Spleen (tissue), 11 donors: Measurements from ENCODE around the gene TACC3. TPM values are rescaled to one million over a fixed set of nuclear protein-coding genes. Genes with fewer than 3 reads are reported as not detected.

Experiments used
- DNase-seq: peaks from one replicate; pipeline ENCODE4 v3.0.0-alpha.2; 2020
- H3K27ac ChIP-seq, 8 donors: fragments of 200-600 bp; sonication (generic) in 7 of 8; 1 replicate in 4 of 8; 2 replicates in 4 of 8; pipeline versions ENCODE4 v1.5.0 to v1.8.0; 2016 to 2021; ENCODE audit warnings: inconsistent platforms in 4 of 8, mild to moderate bottlenecking in 4 of 8, moderate library complexity in 1 of 8
- H3K27me3 ChIP-seq, 7 donors: fragments of 200-600 bp; sonication (generic) in 6 of 7; replicated peaks in 1 of 7; 1 replicate in 4 of 7; 2 replicates in 3 of 7; pipeline versions ENCODE4 v1.5.0 to v1.8.0; 2016 to 2021; ENCODE audit warnings: inconsistent platforms in 3 of 7, mild to moderate bottlenecking in 1 of 7
- H3K36me3 ChIP-seq, 6 donors: fragments of 200-600 bp; sonication (generic) in 5 of 6; 1 replicate in 4 of 6; 2 replicates in 2 of 6; pipeline versions ENCODE4 v1.5.0 to v1.8.0; 2016 to 2021; ENCODE audit warnings: inconsistent platforms in 2 of 6
- H3K4me1 ChIP-seq, 6 donors: fragments of 200-600 bp; sonication (generic) in 5 of 6; 1 replicate in 3 of 6; 2 replicates in 3 of 6; pipeline versions ENCODE4 v1.5.0 to v1.8.0; 2016 to 2021; ENCODE audit warnings: inconsistent platforms in 3 of 6
- H3K4me3 ChIP-seq, 8 donors: fragments of 200-600 bp; sonication (generic) in 7 of 8; 1 replicate in 4 of 8; 2 replicates in 4 of 8; pipeline versions ENCODE4 v1.5.0 to v1.8.0; 2016 to 2021; ENCODE audit warnings: inconsistent platforms in 4 of 8, mild to moderate bottlenecking in 4 of 8, moderate library complexity in 2 of 8
- H3K9me3 ChIP-seq, 8 donors: fragments of 200-600 bp; sonication (generic) in 7 of 8; 1 replicate in 4 of 8; 2 replicates in 4 of 8; pipeline versions ENCODE4 v1.5.0 to v1.8.0; 2016 to 2021; ENCODE audit warnings: inconsistent platforms in 4 of 8
- CTCF ChIP-seq, 11 experiments: fragments of 200-600 bp in 7 of 11; fragments of 450-650 bp in 4 of 11; sonication (generic) in 4 of 11; IDR thresholded peaks in 8 of 11; conservative IDR thresholded peaks in 3 of 11; 1 replicate in 7 of 11; 2 replicates in 4 of 11; pipeline versions ENCODE4 v1.4.0 to v1.8.0; 2016 to 2021; ENCODE audit warnings: antibody characterized with exemption in 11 of 11, inconsistent platforms in 4 of 11, mild to moderate bottlenecking in 1 of 11
- POLR2A ChIP-seq, 3 donors: fragments of 450-650 bp; IDR thresholded peaks; one replicate each; pipeline ENCODE4 v1.5.1; 2017; ENCODE audit warnings: antibody characterized with exemption in 3 of 3, mild to moderate bottlenecking in 1 of 3
- POLR2AphosphoS5 ChIP-seq, 3 donors: sonication (generic); formaldehyde crosslinking; IDR thresholded peaks; one replicate each; pipeline ENCODE4 v1.5.1; 2017; ENCODE audit warnings: antibody characterized with exemption in 3 of 3
- WGBS, 5 donors: extraction: QIAGEN DNeasy Blood & Tissue Kit in 3 of 5; methylation state at CpG; one replicate each; pipeline versions ENCODE4 v1.1.5 to v1.1.7; 2013 to 2018; 5-methylcytosine and 5-hydroxymethylcytosine counted together
- intact Hi-C: fragments of 100-400 bp; cut with DNase I; formaldehyde crosslinking; loops from one replicate; pipeline ENCODE4 v1.15.0; 2023; ENCODE audit warnings: low total_unique reads
- polyA plus RNA-seq, 3 donors: library from polyadenylated mRNA; stranded (reverse); fragments of 200-250 nt; gene quantifications; one replicate each; pipeline ENCODE4 v1.2.1, GENCODE V29; 2013
- total RNA-seq, 7 donors: library from RNA; depleted of rRNA in 3 of 7; stranded (reverse); fragments of >200 nt in 3 of 7; fragmentation: NEBNext Ultra II Directional in 4 of 7; extraction: Animal tissue kit (Norgen Biotek cat#: 25700) in 4 of 7; gene quantifications; one replicate each; pipeline versions ENCODE4 v1.1.0 to v1.2.1, GENCODE V29; 2016 to 2021
- donor health status: healthy with polysubstance abuse.
- donor health status: DM: no; HTN: no; CAD: no; lungs with moderate emphysema.
- donor health status: DM: no; HTN: no; CAD: no.
- donor health status: Bipolar disorder and iron deficiency.
- donor health status: healthy.
- donor health status: DM: no; HTN: no; CAD: no.
- donor health status: DM: yes; HTN: yes; CAD: no.

Gene TACC3
- total and polyA plus RNA-seq, 10 donors, result 33.3 to 84.4 (median 53.4) TPM

DNA sequence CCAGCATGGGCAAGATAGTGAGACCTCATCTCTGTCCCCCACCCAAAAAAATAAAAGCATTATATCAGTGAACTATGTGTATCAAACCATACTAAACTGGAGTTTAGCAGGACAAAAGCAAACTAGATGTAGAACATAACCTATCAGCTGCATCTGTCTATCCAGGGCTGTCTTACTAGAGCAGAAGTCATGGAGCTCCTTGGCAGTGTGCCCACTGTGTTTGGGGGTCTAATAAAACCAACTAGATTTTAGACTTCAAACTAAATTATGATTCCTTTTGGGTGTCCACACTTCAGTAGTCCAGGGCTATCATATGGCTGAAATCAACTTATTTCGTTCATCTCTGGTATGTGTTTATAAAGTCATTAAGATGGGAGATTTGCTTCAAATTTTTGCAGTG lies 17.5 kb upstream of the TACC3 start:
- Histone ChIP-seq H3K27ac (no peak overlapping the region), H3K4me1 (peaks cover 0 to 60% (median 20%) of the 10 kb centered on the region in 6 donors), H3K9me3 (no peaks in the 10 kb centered on the region), H3K36me3 (peaks cover 0 to 81% (median 41%) of the 10 kb centered on the region in 6 donors), H3K4me3 (no peak overlapping the region), H3K27me3 (no peaks in the 10 kb centered on the region)
- WGBS, 5 donors, result 92 to 98% (median 94%) methylated on average over 1 of the region's 1 CpG
- TF ChIP-seq POLR2A (IDR thresholded peaks at IDR 0.05) (no peak), CTCF (IDR thresholded peaks at IDR 0.05 in 8 of 11, conservative IDR thresholded peaks at IDR 0.05 in 3 of 11) (no peak), POLR2AphosphoS5 (IDR thresholded peaks at IDR 0.05) (no peak)
- intact Hi-C loops, result no loop called here
- no peak for DNase-seq

- intact Hi-C loops, result no loop called here
- no peak for DNase-seq
- Histone ChIP-seq H3K36me3 (peaks cover 0 to 69% (median 31%) of the 10 kb centered on the region in 6 donors), H3K27me3 (no peaks in the 10 kb centered on the region), H3K9me3 (no peaks in the 10 kb centered on the region), H3K4me3 (no peak overlapping the region), H3K4me1 (peaks cover 11 to 67% (median 34%) of the 10 kb centered on the region in 6 donors), H3K27ac (no peak overlapping the region)
- TF ChIP-seq CTCF (IDR thresholded peaks at IDR 0.05 in 8 of 11, conservative IDR thresholded peaks at IDR 0.05 in 3 of 11) (no peak), POLR2A (IDR thresholded peaks at IDR 0.05) (no peak)
- 93 to 98% (median 97%) methylated on average over 6 of the region's 6 CpGs for WGBS, 5 donors
Measured at GRCh38 chr4:1705732-1706131, 15.6 kb upstream of the TACC3 start.

GRCh38 chr4:1706358-1706757 lies 15.0 kb upstream of the TACC3 start:
- intact Hi-C loops, result no loop called here
- H3K36me3 ChIP-seq, result peaks cover 0 to 63% (median 30%) of the 10 kb centered on the region in 6 donors
- WGBS, 5 donors, result 92 to 97% (median 97%) methylated on average over 6 of the region's 6 CpGs
- H3K4me3 ChIP-seq, result no peak overlapping the region
- no peak overlapping the region for H3K27ac ChIP-seq
- H3K4me1 ChIP-seq, result peaks cover 16 to 67% (median 38%) of the 10 kb centered on the region in 6 donors
- DNase-seq, result no peak
- TF ChIP-seq POLR2AphosphoS5 (IDR thresholded peaks at IDR 0.05), result no peak
- TF ChIP-seq CTCF (IDR thresholded peaks at IDR 0.05 in 8 of 11, conservative IDR thresholded peaks at IDR 0.05 in 3 of 11), result no peak
- TF ChIP-seq POLR2A (IDR thresholded peaks at IDR 0.05), result no peak
- H3K9me3 ChIP-seq, result no peaks in the 10 kb centered on the region
- no peaks in the 10 kb centered on the region for H3K27me3 ChIP-seq

DNA sequence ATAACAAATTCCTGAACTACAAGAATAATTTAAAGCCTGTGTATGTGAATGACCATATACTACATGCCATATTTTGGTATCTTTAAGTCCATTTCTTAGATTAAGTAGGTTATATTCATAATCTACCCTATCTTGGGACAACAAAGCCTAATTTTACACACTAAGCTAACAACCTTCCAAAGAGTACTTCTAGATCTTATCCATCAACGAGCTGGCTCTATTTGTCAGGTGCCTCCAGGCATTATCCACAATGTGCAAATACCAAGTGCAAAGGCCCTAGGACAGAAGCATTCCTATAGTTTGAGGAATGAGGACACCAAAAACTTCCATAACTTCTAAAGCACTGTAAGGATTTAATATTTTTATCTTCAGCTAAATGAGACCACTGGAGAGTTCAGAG lies 12.7 kb upstream of the TACC3 start:
- H3K27me3 ChIP-seq, result no peaks in the 10 kb centered on the region
- peaks cover 0 to 41% (median 13%) of the 10 kb centered on the region in 6 donors for H3K36me3 ChIP-seq
- peaks cover 20 to 64% (median 45%) of the 10 kb centered on the region in 6 donors for H3K4me1 ChIP-seq
- TF ChIP-seq POLR2A (IDR thresholded peaks at IDR 0.05) (no peak), CTCF (IDR thresholded peaks at IDR 0.05 in 8 of 11, conservative IDR thresholded peaks at IDR 0.05 in 3 of 11) (no peak), POLR2AphosphoS5 (IDR thresholded peaks at IDR 0.05) (no peak)
- H3K27ac ChIP-seq, result peak overlapping the region in 1 of 8 donors; percentile 27
- no peak for DNase-seq
- intact Hi-C loops, result no loop called here
- WGBS, 5 donors, result 38 to 75% (median 50%) methylated on average over 1 of the region's 1 CpG
- no peak overlapping the region for H3K4me3 ChIP-seq
- no peaks in the 10 kb centered on the region for H3K9me3 ChIP-seq
